Panc1 (cell line): ENCODE measurements around the gene TMEM82. TPM values are rescaled to one million over a fixed set of nuclear protein-coding genes. Genes with fewer than 3 reads are reported as not detected.

ENCODE experiments used
- ATAC-seq: fragments of 200-7000 bp; cut with Tn5 transposase; 2 replicates; pipeline ENCODE4 v1.9.1; 2020; ENCODE audit warnings: mild to moderate bottlenecking, moderate library complexity
- BruUV-seq: library from RNA; stranded (reverse); fragments of 400-500 nt; replicated peaks from 2 replicates; lab custom pipeline; 2021; lab: Mats Ljungman, UMichigan
- CTCF ChIA-PET: fragments of 300-600 bp; sonication (Branson Sonifier 250); formaldehyde crosslinking; loops from one replicate; lab custom pipeline; 2022; ENCODE audit warnings: antibody characterized with exemption; lab: Charles Lee
- POLR2A ChIA-PET: fragments of 300-600 bp; sonication (Branson Sonifier 250); formaldehyde crosslinking; loops from one replicate; lab custom pipeline; 2022; ENCODE audit warnings: antibody characterized with exemption; lab: Charles Lee
- DNase-seq: peaks from one replicate; pipeline ENCODE4 v3.0.0-alpha.2; 2010; ENCODE audit warnings: low read depth, low spot score
- H3K27ac ChIP-seq: 2 replicates; pipeline ENCODE4 v1.5.1; 2011; ENCODE audit warnings: mild to moderate bottlenecking, low read length, inconsistent platforms
- H3K27me3 ChIP-seq: fragments of 200-500 bp; sonication (Bioruptor generic); 2 replicates; pipeline ENCODE4 v1.6.0; 2014; ENCODE audit warnings: low read length, inconsistent platforms; ENCODE audit not compliant: control insufficient read depth, insufficient read depth
- H3K36me3 ChIP-seq: fragments of 200-500 bp; sonication (Bioruptor generic); 2 replicates; pipeline ENCODE4 v1.5.1; 2014; ENCODE audit warnings: inconsistent platforms, mild to moderate bottlenecking, low read length, moderate library complexity; ENCODE audit not compliant: control insufficient read depth, insufficient read depth
- H3K4me1 ChIP-seq: 2 replicates; pipeline ENCODE4 v1.5.1; 2011; ENCODE audit warnings: inconsistent platforms, mild to moderate bottlenecking, low read length, moderate library complexity; ENCODE audit not compliant: control insufficient read depth, insufficient read depth
- H3K4me3 ChIP-seq, 2 experiments: 2 replicates each; pipeline ENCODE4 v1.5.1; 2011 to 2012; ENCODE audit warnings: low read depth in 2 of 2, low read length in 2 of 2, mild to moderate bottlenecking in 2 of 2, inconsistent platforms in 1 of 2, moderate library complexity in 1 of 2
- H3K9me3 ChIP-seq: fragments of 200-500 bp; sonication (Bioruptor generic); 2 replicates; pipeline ENCODE4 v1.5.1; 2014; ENCODE audit warnings: low read depth, mild to moderate bottlenecking, inconsistent platforms, low read length, moderate library complexity; ENCODE audit not compliant: control insufficient read depth, insufficient read depth
- POLR2AphosphoS5 ChIP-seq: IDR thresholded peaks from 2 replicates; pipeline ENCODE4 v1.6.1; 2012; ENCODE audit warnings: mild to moderate bottlenecking, low read depth, low read length, moderate library complexity
- REST ChIP-seq, 2 experiments: IDR thresholded peaks; 2 replicates each; pipeline ENCODE4 v1.6.1; 2011 to 2012; ENCODE audit warnings: low read depth in 2 of 2, control low read depth in 1 of 2, low read length in 1 of 2, mild to moderate bottlenecking in 1 of 2, moderate library complexity in 1 of 2; ENCODE audit not compliant: insufficient read depth in 1 of 2
- SIN3A ChIP-seq: IDR thresholded peaks from 2 replicates; pipeline ENCODE4 v1.6.1; 2012; ENCODE audit warnings: low read depth, mild to moderate bottlenecking, low read length, moderate library complexity, borderline replicate concordance; ENCODE audit not compliant: insufficient read depth
- TCF7L2 ChIP-seq: IDR thresholded peaks from 2 replicates; pipeline ENCODE4 v1.6.1; 2011; ENCODE audit warnings: mild to moderate bottlenecking, low read depth, low read length, inconsistent platforms
- in situ Hi-C: cut with HindIII; loops from 2 replicates; pipeline ENCODE4 v1.10.0; 2016; ENCODE audit warnings: low sequenced_read_pairs, low pct_unique_long_range_greater_than_20kb
- intact Hi-C: fragments of 100-400 bp; cut with micrococcal nuclease; formaldehyde crosslinking; loops from one replicate; pipeline ENCODE4 v1.10.0; 2022; ENCODE audit not compliant: unreplicated experiment
- total RNA-seq: library from RNA; stranded (reverse); gene quantifications from one replicate; pipeline ENCODE4 v1.2.1, GENCODE V29; 2021; ENCODE audit not compliant: unreplicated experiment
- TF ChIP-seq, protein P1 (sequence below): fragments of 450-650 bp; IDR thresholded peaks from 2 replicates; pipeline ENCODE4 v1.5.1; 2017; ENCODE audit warnings: mild to moderate bottlenecking

Gene TMEM82
- total RNA-seq, 1 experiment from 2014 or later, result not detected

DNA sequence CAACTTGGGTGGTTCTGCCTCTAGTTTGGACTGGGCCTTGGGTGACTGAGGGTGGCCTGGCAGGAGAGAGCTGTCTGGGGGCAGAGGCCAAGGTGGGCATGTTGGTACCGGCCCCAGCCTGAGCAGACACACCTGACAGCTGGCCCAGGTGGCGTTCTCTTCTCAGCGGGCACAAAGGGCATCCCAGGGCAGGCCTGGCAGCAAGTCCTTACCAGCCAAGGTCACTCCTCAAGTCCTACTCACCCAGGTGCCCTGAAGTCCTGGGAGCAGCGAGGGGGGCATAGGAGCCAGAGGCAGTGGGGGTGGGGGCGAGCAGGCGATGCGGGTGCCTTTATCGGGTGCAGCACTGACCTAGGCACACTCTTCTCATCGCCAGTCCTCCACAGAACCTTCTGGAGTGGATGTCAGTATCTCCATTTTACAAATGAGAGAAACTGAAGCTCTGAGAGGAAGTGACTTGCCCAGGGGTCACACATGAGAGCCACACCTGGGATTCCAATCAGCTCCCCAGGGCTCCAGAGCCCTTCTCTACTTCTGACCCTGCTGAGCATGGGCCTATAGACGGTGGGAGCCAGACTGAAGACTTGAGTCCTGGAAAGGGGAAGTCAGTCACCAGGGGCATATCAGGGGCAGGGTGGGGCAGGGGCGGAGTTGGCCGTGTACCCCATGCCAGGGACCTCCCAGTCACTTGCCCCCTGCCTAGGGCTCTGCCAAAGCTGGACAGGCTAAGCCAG is 6.8 kb upstream of the TMEM82 start:
- no TSS peak for BruUV-seq
- DNase-seq, result no peak
- H3K27ac ChIP-seq, result no peak overlapping the region
- no peaks in the 10 kb centered on the region for H3K27me3 ChIP-seq
- no peaks in the 10 kb centered on the region for H3K36me3 ChIP-seq
- no peaks in the 10 kb centered on the region for H3K9me3 ChIP-seq
- intact Hi-C loops (no loop called here), in situ Hi-C loops (no loop called here)
- no peak for TF ChIP-seq POLR2AphosphoS5
- no peak for TF ChIP-seq REST (IDR thresholded peaks at IDR 0.05; ENCODE audit: insufficient read depth in 1 of 2, low read depth in 2 of 2, low read length in 1 of 2)
- TF ChIP-seq TCF7L2, result no peak
- no peak overlapping the region for H3K4me3 ChIP-seq
- no peak for ATAC-seq
- CTCF ChIA-PET, result no interaction called here
- H3K4me1 ChIP-seq, result no peaks in the 10 kb centered on the region; the same call in 1 of the 2 replicates
- POLR2A ChIA-PET, result interaction anchor here (0.7 kb wide), 1 partner anchor 92 kb away, joined by 12 read pairs; no protein-coding TSS in a partner anchor

DNA sequence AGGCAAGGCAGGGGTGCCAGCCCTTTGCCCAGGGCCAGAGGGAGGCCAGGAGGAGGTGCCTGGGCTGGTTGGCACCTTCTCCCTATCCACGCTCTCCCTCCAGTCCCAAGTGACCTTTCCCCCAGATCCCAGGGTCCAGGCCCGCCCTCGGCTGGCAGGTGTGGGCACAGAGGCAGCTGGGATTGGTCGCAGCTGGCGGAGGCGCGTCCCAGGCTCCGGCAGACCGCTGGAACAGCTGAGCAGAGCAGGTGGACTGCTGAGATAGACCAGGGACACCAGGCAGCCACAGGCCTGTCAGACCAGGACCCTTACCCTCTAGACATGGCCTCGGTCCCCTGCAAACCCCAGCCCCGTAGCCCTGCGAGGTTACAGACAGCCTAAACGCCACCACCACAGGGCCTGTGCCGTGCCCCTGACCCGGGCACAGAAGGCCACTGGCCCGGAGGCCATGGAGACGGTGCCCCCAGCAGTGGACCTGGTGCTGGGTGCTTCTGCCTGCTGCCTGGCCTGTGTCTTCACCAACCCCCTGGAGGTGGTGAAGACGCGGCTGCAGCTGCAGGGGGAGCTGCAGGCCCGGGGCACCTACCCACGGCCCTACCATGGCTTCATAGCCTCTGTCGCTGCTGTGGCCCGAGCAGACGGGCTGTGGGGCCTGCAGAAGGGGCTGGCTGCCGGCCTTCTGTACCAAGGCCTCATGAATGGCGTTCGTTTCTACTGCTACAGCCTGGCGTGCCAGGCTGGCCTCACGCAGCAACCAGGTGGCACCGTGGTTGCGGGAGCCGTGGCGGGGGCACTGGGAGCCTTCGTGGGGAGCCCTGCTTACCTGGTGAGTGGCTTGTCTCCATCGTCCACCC is 6.0 kb upstream of the TMEM82 start, which contains the start of gene SLC25A34:
Gene SLC25A34 (plus strand): TSS at position 221 of the 854 bp plus-strand sequence. CDS start 228 bp downstream, at position 449.
- DNase-seq, result no peak
- Histone ChIP-seq H3K4me1 (peaks cover 2% of the 10 kb centered on the region), H3K27me3 (no peaks in the 10 kb centered on the region), H3K27ac (no peak within 1 kb of the TSS), H3K36me3 (no peaks in the 10 kb centered on the region), H3K9me3 (no peaks in the 10 kb centered on the region), H3K4me3 (no peak within 1 kb of the TSS)
- in situ Hi-C loops, result no loop called here
- no peak for ATAC-seq
- TF ChIP-seq REST (IDR thresholded peaks at IDR 0.05; ENCODE audit: insufficient read depth in 1 of 2, low read depth in 2 of 2, low read length in 1 of 2), result no peak
- no peak for TF ChIP-seq POLR2AphosphoS5
- TF ChIP-seq, protein P1, sequence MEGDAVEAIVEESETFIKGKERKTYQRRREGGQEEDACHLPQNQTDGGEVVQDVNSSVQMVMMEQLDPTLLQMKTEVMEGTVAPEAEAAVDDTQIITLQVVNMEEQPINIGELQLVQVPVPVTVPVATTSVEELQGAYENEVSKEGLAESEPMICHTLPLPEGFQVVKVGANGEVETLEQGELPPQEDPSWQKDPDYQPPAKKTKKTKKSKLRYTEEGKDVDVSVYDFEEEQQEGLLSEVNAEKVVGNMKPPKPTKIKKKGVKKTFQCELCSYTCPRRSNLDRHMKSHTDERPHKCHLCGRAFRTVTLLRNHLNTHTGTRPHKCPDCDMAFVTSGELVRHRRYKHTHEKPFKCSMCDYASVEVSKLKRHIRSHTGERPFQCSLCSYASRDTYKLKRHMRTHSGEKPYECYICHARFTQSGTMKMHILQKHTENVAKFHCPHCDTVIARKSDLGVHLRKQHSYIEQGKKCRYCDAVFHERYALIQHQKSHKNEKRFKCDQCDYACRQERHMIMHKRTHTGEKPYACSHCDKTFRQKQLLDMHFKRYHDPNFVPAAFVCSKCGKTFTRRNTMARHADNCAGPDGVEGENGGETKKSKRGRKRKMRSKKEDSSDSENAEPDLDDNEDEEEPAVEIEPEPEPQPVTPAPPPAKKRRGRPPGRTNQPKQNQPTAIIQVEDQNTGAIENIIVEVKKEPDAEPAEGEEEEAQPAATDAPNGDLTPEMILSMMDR, result no peak
- TF ChIP-seq TCF7L2, result no peak
- no peak for TF ChIP-seq SIN3A
- intact Hi-C loops, result no loop called here
- ChIA-PET POLR2A (no interaction called here), CTCF (no interaction called here)
- no TSS peak for BruUV-seq
